HS-5 (cell line): ENCODE measurements around the gene DVL1.
"Not testable (repeated sequence)": the region's sequence is repeated elsewhere in the genome, so short reads cannot be mapped to it uniquely, and the experiment has no call there.

ENCODE experiments used
- DNase-seq: peaks from one replicate; pipeline ENCODE4 v3.0.0-alpha.2; 2012; ENCODE audit warnings: low read depth

Gene DVL1

DNA sequence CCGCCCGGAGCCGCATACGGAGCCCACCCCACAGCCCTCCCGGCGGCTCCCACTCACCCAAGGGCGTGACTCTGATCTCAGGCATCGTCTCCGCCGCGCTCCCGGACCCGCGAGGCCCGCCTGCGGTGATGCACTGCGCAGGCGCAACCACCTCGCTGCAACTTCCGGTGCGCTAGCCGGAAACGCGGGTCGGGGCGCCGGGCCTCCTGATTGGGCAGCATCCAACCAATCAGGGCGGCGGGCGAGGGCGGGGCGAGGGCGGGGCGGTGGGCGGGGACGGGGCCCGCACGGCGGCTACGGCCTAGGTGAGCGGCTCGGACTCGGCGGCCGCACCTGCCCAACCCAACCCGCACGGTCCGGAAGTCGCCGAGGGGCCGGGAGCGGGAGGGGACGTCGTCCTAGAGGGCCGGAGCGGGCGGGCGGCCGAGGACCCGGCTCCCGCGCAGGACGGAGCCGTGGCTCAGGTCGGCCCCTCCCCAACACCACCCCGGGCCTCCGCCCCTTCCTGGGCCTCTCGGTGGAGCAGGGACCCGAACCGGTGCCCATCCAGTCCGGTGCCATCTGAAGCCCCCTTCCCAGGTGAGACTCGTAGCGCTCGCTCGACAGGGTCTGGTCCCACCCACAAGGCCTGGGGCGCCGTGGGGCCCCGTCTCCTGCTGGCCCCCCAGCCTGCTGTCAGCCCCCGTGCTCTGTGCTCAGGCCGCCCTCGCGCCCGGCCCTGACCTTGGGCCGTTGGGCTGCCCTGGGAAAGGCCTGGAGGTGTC lies 24.5 kb downstream of the DVL1 start, which contains the start of the genes CPTP and INTS11:
Gene CPTP, plus strand, starts transcription at position 279 of the 764 bp plus-strand sequence. CDS start 2,109 bp downstream, outside the sequence.
Gene INTS11, minus strand, starts transcription at position 137 of the 764 bp plus-strand sequence. Its CDS starts 52 bp downstream, at position 85.
- DNase-seq: peak; percentile 60

DNA sequence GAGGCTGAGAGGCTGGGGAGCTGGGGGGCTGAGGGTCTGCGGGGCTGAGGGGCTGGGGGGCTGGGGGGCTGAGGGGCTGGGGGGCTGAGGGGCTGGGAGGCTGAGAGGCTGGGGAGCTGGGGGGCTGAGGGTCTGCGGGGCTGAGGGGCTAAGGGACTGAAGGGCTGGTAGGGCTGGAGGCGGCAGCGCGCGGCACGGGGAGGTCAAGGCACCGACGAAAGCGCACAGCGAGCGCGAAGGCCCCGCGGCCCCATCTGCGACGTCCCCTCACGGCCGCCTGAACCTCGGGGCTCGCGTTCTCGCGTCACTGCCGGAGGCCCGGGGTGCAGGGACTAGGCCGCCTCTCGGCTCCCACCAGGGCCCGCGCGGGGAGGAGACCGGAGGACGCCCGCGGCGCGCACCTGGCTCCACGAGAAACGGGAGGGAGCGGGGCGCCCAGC lies 25.1 kb downstream of the DVL1 start:
- no peak for DNase-seq

DNA sequence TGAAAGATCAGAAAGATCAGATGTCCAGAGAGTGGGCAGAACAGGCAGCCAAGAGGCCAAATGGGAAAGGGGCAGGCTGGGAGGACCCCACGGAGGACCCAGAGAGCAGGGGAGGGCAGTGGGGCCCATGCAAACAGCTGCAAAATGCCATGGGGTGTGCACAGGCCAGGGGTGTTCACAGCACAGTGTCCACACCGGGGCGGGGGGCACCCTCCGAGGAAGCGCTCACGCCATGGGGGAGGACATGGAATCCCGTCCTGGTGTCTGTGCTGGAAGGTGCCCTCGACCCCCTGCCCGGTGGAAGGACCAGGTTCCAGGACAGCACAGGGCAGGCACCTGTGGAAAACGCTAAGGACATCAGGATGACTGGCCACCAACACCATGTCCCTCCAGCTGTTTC lies 26.3 kb downstream of the DVL1 start:
- DNase-seq: no peak

DNA sequence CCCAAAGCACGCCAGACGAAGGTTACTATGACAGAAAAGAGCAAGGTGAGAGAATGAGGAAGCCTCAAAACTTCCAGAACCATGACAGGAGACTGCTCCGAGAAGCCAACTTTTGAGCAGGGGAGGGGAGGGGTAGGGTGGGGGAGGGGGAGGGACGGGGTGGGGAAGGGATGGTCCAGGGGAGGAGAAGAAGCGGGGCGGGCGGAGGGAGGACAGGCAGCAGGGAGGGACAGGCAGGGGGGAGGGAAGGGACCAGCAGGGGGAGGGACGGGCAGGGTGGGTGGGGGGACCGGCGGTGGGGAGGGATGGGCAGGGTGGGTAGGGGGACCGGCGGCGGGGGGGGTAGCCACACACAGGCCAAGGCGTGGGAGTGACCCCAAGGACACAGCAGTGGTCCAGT lies 26.8 kb downstream of the DVL1 start:
- no peak for DNase-seq

DNA sequence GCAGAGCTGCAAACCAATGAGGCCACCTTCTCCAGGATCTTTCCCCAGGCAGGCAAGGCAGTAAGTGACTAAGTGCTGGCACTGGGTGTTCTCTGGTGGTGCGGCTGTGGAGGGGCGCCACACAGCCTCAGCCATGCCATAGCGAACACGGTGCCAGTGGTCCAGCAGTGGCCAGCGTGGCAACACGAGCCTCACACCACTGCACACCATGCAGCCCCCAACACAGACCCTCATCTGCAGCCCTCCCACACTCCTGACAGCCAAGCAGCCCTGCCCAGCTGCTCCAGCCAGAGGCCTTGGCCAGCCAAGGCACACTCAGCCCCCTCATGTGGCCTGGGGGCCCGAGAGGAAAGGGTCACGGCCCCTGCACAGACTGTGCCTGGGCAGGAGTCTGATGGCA lies 27.7 kb downstream of the DVL1 start:
- DNase-seq: no peak

DNA sequence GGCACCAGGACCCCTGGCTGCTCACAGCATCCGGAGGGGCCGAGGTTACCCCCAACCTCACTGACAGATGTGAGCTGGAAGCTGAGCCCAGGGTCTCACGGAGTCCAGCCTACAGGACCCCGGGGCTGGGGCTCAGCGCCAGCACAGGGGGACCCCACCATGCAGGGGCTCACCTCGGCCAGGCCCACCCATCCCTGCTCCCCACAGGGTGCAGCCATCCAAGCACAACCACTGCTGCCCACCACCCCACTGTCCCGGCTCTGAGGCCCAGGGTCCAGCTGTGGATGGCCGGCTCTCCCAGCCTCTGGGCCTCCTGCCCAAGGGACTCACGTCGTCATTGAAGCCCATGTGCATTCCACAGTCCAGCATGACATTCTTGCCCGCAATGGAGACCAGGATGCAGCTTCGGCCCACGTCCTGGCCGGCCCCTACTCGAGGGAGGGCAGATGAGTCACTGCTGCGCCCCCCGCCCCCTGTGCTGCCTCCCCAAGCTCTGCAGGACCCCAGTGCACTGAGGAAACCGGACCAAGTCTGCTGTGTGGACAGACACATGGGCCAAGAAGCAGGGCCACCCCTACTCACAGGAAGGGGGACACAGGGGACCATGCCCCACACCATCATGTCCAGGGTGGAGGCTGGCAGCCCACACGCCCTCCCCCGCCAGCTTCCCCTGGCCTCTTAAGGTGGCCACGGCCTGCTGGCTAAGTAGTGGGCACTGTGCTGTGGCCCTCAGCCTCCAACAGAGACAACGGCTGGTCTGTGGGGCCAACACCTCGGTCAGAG lies 28.4 kb downstream of the DVL1 start:
- DNase-seq: no peak

DNA sequence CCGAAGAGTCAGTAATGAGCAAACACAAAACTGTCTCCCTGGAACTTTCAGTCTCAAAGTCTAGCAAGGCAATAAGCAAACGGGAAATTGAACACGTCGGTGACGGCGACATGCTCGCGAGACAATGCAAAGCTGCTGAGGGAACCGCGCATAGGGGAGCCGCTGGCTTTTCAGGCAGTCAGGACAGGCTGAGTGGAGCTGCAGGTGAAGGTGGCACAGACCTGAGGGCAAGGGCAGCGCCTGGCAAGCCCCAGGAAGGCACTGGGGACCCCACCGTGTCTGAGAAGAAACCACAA lies 29.6 kb downstream of the DVL1 start:
- no peak for DNase-seq

DNA sequence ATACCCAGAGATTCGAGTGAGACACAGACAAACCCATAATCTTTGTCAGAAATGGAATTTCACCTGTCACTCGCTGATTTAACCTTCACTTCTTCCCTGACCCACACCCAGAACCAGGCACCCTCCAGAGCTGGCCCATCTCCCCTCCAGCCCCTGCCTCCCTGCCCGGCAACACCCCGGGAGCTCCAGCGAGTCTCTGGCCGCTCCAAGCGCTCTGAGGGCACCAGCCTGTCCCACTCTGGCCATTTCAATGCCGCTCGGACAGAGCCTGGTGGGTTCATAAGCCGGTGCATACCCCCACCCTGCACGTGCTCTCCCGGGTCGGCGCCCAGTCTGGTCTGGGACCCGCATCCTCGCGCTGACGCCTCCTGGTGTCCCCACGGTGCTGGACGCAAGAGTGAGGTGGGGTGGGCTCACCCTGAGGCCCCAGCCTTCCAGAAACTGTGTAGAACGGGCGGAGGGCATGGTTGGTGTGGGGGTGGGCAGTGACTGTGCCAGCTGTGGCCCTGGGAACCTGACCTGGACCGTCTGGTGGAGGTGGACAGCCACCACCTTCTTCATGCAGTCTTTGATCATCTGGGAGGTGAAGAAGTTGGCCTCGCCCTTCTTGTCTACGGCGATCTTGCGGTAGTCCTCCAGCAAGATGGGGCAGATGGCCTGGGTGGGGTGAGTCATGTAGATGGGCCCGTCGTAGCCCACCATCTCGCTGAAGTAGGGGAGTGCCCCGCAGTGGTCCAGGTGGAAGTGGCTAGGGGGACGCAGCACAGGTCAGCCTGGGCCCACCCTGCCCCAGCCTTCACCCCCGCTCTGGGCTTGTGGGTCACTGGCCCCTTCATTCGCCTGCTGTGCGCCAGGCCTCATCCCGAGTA lies 30.2 kb downstream of the DVL1 start:
- no peak for DNase-seq

DNA sequence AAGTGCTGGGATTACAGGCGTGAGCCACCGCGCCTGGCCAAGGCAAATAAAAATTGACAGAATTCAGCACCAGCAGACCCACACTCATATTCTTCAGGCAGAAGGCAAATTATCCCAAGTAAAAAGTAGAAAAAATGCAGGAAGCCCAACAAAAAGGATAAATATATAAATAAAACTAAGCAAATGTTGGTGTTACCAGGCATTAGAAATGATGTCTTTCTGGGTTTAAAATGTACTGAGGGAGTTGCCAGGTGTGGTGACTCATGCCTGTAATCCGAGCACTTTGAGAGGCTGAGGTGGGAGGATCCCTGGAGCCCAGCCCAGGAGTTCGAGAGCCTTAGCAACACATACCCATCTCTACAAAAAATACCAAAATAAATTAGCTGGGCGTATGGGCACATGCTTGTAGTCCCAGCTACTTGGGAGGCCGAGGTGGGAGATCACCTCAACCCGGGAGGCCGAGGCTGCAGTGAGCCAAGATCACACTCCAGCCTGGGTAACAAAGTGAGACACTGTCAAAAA lies 31.0 kb downstream of the DVL1 start:
- DNase-seq: peak; percentile 81

DNA sequence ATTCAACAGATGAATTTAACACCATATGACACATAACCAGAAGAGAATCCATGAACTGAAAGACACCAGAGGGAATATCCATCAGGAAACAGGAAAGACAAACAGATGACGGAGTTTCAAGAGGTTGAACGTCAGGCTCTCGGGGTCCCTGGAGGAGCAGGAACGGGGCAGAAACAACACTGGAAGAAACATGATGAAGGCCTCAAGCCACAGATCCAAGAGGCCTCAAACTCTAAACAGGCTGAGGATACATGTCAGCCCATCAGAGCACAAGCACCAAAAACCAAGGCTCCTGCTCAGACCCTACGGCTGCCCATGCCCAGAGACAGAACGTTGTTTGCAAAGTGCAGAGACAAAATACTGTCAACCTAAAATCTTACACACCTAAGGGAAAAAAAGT lies 31.8 kb downstream of the DVL1 start:
- no peak for DNase-seq

DNA sequence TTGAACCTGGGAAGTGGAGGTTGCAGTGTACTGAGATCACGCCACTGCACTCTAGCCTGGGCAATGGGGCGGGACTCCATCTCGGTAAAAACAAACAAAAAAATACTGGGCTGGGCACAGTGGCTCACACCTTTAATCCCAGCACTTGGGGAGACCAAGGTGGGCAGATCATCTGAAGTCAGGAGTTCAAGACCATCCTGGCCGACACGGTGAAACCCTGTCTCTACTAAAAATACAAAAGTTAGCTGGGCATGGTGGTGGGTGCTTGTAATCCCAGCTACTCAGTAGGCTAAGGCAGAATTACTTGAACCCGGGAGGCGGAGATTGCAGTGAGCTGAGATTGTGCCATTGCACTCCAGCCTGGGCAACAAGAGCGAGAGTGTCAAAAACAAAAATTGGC lies 33.0 kb downstream of the DVL1 start:
- DNase-seq: not testable (repeated sequence)

DNA sequence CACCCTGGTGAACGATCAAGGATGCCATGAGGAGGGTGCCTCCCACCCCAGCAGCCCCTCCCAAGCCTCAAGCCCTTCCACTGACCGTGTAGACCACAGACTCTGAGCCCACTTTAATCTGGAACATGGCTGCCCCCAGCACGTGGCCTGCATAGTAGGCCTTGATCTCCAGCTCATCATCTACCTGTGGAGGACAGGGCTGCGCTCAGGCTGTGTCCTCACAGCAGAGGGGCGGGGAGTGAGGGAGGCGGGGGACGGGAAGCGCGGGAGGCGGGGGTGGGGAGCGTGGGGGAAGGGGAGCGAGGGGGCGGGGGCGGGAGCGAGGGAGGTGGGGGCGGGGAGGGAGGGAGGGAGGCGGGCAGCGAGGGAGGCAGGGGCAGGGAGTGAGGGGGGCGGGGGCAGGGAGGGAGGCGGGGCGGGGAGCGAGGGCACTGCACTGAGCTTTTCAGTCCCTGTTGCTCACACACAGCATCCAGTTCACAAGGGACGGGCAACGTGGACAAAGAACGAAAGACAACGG lies 33.7 kb downstream of the DVL1 start:
- no peak for DNase-seq

DNA sequence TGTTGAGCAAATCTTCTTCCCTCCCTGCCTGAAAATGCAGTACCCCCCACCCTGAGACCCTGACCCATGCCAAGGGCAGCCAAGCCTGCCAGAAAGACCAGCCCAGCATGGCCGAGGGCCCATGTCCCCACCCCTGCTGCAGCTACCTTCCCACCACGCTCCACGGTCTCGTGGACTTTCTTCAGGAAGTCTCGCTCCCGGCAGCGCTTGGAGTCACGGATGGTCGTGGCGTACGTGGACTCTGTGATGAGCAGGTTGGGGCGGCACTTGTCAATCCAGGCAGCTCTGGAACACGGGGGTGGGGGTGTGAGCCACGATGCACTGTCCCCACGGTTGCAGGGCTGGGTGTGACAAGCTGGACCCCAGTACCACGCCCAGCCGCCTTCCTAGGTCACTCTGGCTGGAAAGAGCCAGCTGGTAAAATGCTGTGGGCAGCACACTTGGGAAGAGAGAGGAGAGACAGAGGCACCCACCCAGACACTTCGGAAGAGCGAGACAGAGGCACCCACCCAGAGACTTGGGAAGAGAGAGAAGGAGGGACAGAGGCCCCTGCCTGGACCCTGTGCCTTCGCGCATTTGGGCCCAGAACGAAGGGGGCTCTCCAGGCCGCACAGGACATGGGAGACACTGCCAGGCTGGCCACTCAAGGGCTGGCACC lies 34.4 kb downstream of the DVL1 start:
- DNase-seq: no peak

DNA sequence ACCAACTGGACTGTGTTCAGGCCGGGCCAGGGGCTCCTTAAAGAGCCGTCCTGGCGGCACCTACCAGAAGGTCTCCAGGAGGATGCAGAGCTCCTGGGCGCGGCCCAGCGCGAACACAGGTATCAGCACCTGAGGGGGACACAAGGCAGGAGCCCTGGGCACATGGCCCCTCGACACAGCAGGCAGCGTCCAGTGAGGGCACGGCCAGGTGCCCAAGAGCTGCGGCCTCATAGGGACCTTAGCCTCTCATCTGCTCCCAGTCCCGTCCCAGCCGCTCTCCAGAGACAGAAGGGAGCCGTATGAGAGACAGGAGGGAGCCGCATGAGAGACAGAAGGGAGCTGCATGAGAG lies 35.0 kb downstream of the DVL1 start:
- DNase-seq: no peak

DNA sequence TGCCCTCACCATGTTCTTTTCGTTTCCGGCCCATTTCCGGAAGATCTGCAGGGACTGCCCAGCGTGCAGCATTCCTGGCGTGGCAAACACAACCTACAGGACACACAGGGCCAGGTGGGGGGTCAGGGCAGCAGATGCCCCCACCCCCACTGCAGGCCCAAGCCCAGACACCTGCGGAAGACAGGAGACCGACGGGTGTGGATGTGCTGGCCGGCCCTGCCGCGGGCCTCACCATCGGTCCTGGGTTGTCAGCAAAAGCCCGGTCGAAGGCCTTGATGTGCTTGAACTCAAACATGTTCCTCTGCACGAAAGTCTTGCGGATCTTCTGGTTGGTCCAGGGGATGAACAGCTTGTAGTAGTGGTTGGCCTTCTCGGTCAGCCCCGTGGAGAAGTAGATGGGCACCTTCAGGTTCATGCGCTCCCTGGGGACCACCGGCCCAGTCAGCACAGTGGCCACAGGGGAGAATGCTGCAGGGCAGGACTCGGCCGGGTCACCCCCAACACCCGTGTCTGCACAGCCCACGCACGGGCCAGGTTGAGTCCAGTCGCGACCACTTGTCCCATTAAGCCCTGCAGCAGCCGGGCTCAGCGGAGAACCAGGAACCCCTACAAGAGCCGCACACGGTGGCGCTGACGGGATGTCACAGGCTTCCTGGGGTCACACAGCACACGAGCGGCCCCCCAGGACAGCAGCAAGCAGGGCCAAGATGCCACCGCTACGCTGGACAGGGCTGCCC lies 35.5 kb downstream of the DVL1 start:
- DNase-seq: no peak

DNA sequence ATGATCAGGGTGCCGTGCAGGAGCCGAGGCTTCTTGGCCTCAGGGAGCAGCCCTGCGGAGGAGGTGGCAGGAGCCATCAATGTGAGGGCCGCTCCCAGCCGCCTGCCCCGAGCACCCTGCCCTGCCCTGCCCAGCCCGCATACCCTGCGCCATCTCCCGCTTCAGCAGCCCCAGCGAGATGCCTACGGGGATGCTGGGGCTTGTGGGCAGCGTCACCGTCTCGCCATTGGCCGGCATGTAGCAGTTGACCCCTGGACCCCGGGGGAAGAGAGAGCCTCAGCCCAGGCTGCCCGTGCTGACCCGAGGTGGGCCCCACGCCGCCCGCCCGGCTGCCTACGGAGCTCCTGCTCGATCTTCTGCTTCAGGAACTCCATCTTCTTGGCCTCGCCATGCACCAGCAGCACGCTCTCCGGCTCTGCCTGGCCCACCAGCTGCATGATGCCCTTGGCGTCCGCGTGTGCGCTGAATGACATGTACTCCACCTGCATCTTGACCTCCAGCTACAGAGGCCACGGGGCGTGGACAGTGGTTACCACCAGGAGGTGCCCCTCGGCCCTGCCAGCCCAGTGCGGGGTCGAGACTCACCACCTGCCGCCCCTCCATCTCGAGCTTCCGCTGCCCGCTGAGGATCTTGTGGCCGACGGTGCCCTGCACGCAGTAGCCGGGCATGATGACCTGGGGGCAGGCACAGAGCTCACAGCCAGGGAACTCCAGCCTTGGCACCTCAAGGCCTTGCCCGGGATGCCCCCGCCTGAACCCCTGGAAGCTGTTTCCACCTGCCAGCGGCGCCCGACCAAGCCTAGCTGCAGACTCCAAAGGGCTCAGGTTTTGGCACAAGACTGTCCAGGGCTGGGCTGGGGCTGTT lies 36.5 kb downstream of the DVL1 start:
- DNase-seq: no peak

DNA sequence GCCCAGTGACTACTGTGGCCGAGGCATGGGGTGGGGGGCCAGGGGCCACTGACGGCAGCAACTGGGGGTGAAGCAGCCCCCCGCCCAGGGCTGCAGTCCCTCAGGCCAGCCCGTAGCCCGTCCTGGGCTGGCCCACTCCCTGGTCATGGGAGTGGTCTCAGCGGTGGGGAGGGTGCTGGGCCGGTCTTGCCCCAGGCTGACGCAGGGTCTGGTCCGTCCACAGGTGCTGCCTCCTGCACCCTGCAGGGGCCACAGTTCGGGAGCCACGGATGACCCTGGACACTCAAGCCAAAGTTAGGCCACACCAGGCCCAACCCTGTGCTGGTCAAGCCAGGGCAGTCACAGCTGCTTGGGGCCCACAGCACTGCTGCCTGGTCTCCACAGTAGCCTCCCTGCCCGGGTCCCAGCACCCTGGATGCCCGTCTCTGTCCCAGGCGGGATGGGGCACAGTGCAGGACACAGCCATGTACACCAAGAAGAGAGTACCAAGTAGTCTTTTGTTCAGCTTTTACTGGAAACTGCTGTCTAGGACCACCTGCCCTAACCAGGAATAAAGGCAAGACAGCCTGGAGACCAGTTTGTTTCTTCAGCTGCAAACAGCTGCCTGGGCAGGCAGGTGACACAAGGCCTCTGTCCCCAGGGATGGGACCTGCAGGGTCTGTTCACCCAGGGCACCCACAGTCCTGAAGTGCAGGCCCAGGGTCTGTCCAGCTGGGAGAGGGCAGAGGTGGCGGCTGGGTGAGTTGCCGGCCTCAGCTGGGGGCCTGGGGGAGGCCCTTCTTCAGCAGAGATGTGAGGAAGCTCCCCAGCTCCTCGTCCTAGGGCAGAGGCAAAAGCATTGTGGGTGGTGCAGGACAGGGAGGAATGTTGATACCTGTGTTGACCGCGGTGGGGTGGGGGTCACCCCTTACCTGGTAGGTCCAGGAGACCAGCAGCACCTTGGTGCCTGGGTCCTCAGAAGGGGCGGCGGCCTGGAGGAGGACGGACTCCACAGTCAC lies 37.8 kb downstream of the DVL1 start:
- no peak for DNase-seq

DNA sequence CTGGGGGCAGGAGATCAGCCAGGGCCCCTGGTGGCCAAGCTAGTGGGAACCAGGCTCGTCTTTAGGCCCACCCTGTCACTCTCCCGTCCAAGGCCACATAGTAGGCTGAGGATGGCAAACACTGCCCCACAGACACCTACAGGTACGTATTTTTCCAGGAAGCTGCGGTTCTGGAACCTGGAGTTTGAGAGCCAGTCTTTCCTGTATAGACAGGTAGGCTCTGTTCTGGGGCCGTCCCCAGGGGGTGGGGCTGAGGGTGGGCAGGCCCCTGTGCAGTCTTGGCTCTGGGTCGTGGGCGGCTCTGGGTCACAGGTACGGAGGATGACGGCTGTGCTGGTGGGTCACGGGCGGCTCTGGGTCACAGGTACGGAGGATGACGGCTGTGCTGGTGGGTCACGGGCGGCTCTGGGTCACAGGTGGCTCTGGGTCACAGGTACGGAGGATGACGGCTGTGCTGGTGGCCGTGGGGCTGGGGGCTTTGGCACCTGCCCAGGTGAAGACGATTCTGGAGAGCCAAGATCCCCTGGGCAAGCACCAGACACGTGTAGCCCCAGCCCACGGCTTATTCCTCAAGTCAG lies 38.7 kb downstream of the DVL1 start:
- no peak for DNase-seq

DNA sequence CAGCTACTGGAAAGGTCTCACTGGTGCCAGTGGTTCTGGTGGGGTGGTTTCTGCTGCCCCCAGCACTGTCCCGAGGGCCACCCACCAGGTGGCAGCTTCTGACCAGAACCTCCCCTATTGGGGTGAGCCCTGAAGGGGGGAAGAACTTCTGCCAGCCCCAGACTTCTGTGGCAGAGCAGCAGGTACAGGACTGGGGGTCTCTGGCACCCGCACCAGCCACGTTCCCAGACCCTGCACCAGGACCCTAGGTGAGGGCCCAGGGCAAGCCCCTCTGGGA lies 39.2 kb downstream of the DVL1 start:
- no peak for DNase-seq
